GM21737 (cell line): ENCODE results near the gene CALM1.

ENCODE experiments used
- ATAC-seq: cut with Tn5 transposase; IDR thresholded peaks from one replicate; pipeline ENCODE4 v1.9.1; 2021; ENCODE audit warnings: mild to moderate bottlenecking, moderate library complexity; ENCODE audit not compliant: unreplicated experiment

The CALM1 gene

GRCh38 chr14:90407230-90407629 is 10.4 kb downstream of the CALM1 start:
- no peak for ATAC-seq

- ATAC-seq = no peak
Observed at GRCh38 chr14:90408713-90409112, 11.9 kb downstream of the CALM1 start.

- ATAC-seq = no peak
Observed at GRCh38 chr14:90409209-90409730, 12.4 kb downstream of the CALM1 start.

GRCh38 chr14:90412058-90412457 is 15.2 kb downstream of the CALM1 start:
- no peak for ATAC-seq

GRCh38 chr14:90416720-90417119 is 19.9 kb downstream of the CALM1 start:
- ATAC-seq = no peak

- ATAC-seq = no peak
Observed at GRCh38 chr14:90418053-90418452, 21.2 kb downstream of the CALM1 start.

GRCh38 chr14:90419200-90419599 is 22.4 kb downstream of the CALM1 start:
- no peak for ATAC-seq

- no peak for ATAC-seq
Observed at GRCh38 chr14:90421001-90421631, 24.3 kb downstream of the CALM1 start.

- ATAC-seq = no peak
Observed at GRCh38 chr14:90421632-90422020, 24.8 kb downstream of the CALM1 start.

- no peak for ATAC-seq
Observed at GRCh38 chr14:90423166-90423565, 26.3 kb downstream of the CALM1 start.

- no peak for ATAC-seq
Observed at GRCh38 chr14:90424075-90424474, 27.2 kb downstream of the CALM1 start.

- ATAC-seq = no peak
Observed at GRCh38 chr14:90424686-90425372, 28.0 kb downstream of the CALM1 start.

- ATAC-seq = no peak
Observed at GRCh38 chr14:90425373-90425879, 28.6 kb downstream of the CALM1 start.

GRCh38 chr14:90426031-90426540 is 29.3 kb downstream of the CALM1 start:
- no peak for ATAC-seq

- no peak for ATAC-seq
Observed at GRCh38 chr14:90426663-90427062, 29.8 kb downstream of the CALM1 start.

GRCh38 chr14:90427848-90428426 is 31.1 kb downstream of the CALM1 start:
- no peak for ATAC-seq

GRCh38 chr14:90428676-90429075 is 31.8 kb downstream of the CALM1 start:
- no peak for ATAC-seq

- no peak for ATAC-seq
Observed at GRCh38 chr14:90429236-90429635, 32.4 kb downstream of the CALM1 start.

GRCh38 chr14:90429754-90430153 is 32.9 kb downstream of the CALM1 start:
- no peak for ATAC-seq

- no peak for ATAC-seq
Observed at GRCh38 chr14:90434370-90435020, 37.7 kb downstream of the CALM1 start.

- no peak for ATAC-seq
Observed at GRCh38 chr14:90438841-90439240, 42.0 kb downstream of the CALM1 start.
